ENCODE results near the gene ATF7.
"Not testable (repeated sequence)": the region's sequence is repeated elsewhere in the genome, so short reads cannot be mapped to it uniquely, and the experiment has no call there.

Gene ATF7

DNA sequence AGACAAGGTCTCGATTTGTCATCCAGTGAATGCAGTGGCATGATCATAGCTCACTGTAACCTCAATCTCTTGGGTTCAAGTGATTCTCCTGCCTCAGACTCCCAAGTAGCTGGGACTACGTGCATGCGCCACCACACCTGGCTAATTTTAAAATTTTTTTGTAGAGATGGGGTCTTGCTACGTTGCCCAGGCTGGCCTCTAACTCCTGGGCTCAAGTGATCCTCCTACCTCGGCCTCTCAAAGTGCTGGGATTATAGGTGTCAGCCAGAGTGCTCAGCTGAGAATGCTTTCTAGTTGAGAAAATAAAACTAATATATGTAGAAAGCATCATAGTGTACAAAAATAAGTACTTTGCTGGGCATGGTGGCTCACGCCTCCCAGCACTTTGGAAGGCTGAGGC, 77.8 kb downstream of the ATF7 start:
- H3K27me3 Mint-ChIP-seq, ATAC-seq, H3K9me3 Mint-ChIP-seq, DNase-seq, H3K4me3 Mint-ChIP-seq: not testable (repeated sequence)
- H3K4me1 Mint-ChIP-seq: peaks cover 25% of the 10 kb centered on the region
- H3K27ac Mint-ChIP-seq: peak overlapping the region in 1 of 2 donors; percentile 27

DNA sequence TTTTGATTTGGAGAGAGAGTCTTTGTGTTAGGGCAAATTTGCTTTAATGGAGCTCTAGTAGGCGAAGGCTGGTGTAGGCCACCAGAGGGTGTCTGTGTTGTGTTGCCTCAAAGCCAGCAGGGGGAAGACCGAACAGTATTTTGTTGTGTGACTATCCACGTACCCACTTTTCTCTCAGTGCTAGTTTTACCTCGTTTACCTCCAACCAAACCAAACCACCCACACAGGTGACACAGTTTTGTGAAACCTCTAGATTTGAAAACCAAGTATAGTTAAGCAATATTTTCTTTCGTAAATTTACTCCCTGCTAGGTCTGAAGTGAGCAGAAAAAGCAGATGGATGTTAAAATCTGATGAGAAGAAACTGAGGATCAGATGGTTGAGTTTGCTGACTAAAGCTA, 82.6 kb downstream of the ATF7 start:
- peak overlapping the region; percentile 6 to 34 for H3K27ac Mint-ChIP-seq
- peaks cover 12% of the 10 kb centered on the region for H3K4me1 Mint-ChIP-seq
- no peaks in the 10 kb centered on the region for H3K9me3 Mint-ChIP-seq
- ATAC-seq (peak; percentile 99), DNase-seq (peak; percentile 48 to 69)
- no peaks in the 10 kb centered on the region for H3K27me3 Mint-ChIP-seq
- peak overlapping the region; percentile 11 to 29 for H3K4me3 Mint-ChIP-seq

DNA sequence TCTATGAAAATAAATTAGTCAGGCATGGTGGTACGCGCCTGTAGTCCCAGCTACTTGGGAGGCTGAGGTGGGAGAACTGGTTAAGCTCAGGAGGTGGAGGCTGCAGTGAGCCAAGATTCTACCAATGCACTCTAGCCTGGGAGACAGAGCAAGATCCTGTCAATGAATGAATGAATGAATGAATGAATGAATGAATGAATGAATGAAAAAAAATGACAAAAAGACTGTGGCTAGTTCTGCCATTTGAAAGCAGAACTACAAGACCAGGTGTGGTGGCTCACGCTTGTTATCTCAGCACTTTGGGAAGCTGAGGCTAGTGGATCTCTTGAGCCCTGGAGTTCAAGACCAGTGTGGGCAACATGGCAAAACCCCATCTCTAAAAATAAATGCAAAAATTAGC, 86.7 kb downstream of the ATF7 start:
- Mint-ChIP-seq H3K4me1 (peaks cover 12% of the 10 kb centered on the region), H3K4me3 (no peak overlapping the region), H3K9me3 (no peaks in the 10 kb centered on the region), H3K27ac (no peak overlapping the region), H3K27me3 (no peaks in the 10 kb centered on the region)
- DNase-seq (no peak), ATAC-seq (no peak)

DNA sequence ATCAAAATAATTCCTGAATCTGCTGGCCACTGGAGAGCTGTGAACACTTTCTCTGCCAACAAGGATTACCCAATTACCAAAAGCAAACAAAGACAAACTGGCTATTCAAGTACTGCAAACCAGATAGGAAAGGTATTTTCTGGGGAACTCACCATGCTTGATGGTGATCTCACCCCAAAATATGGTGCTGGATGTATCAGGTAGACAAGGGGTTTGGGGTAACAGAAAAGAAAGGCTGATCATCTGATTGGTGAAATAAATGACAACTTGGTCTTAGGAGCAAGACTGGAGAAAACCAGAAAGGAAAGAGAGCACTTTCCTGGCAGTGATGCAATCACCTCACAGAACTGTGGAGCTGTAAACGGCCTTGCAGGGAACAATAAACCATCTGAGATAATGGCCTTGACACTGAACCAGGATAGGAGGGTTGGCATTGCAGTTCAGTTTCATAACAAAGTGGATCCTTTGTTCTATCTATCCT, 87.9 kb downstream of the ATF7 start:
- Mint-ChIP-seq H3K27ac (peak overlapping the region in 1 of 2 donors; percentile 19), H3K27me3 (no peaks in the 10 kb centered on the region), H3K9me3 (no peaks in the 10 kb centered on the region), H3K4me1 (peaks cover 1% of the 10 kb centered on the region), H3K4me3 (no peak overlapping the region)
- ATAC-seq (no peak), DNase-seq (no peak)

DNA sequence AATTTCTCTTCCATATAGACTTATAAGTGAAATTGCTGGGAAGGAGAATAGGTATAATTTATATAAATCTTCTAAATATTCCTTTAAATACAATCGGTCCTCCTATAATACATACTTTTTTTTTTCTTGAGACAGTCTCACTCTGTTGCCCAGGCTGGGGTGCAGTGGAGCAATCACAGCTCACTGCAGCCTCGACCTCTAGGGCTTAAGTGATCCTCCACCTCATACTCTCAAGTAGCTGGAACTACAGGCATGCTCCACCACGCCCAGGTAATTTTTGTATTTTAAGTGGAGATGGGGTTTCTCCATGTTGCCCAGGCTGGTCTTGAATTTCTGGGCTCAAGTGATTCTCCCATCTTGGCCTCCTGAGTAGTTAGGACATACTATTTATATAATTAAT, 89.2 kb downstream of the ATF7 start:
- no peaks in the 10 kb centered on the region for H3K4me1 Mint-ChIP-seq
- no peak overlapping the region for H3K27ac Mint-ChIP-seq
- no peaks in the 10 kb centered on the region for H3K9me3 Mint-ChIP-seq
- DNase-seq: no peak
- no peak for ATAC-seq
- H3K4me3 Mint-ChIP-seq: no peak overlapping the region
- no peaks in the 10 kb centered on the region for H3K27me3 Mint-ChIP-seq

DNA sequence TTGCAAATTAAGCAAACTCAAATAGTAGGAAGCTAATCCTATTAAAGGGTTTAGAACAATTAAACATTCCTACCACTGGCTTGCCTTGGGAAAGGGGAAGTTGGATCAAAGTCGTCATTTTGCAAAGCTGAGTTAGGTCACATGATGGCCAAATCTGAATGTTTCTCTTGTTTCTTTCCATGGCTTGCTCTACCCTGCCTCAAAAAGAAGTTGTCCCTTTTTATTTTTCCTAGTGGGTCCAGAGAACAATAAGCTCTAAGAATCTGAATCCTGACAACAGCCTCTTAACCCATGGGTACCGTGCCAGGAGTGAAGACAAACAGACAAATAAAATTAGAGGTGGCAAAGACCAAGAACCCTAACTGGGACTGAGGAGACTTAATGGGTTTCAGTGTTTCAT, 92.7 kb downstream of the ATF7 start:
- Mint-ChIP-seq H3K27ac (peak overlapping the region in 1 of 2 donors; percentile 42), H3K4me1 (no peaks in the 10 kb centered on the region), H3K27me3 (no peaks in the 10 kb centered on the region), H3K9me3 (no peaks in the 10 kb centered on the region), H3K4me3 (no peak overlapping the region)
- ATAC-seq (no peak), DNase-seq (no peak)

DNA sequence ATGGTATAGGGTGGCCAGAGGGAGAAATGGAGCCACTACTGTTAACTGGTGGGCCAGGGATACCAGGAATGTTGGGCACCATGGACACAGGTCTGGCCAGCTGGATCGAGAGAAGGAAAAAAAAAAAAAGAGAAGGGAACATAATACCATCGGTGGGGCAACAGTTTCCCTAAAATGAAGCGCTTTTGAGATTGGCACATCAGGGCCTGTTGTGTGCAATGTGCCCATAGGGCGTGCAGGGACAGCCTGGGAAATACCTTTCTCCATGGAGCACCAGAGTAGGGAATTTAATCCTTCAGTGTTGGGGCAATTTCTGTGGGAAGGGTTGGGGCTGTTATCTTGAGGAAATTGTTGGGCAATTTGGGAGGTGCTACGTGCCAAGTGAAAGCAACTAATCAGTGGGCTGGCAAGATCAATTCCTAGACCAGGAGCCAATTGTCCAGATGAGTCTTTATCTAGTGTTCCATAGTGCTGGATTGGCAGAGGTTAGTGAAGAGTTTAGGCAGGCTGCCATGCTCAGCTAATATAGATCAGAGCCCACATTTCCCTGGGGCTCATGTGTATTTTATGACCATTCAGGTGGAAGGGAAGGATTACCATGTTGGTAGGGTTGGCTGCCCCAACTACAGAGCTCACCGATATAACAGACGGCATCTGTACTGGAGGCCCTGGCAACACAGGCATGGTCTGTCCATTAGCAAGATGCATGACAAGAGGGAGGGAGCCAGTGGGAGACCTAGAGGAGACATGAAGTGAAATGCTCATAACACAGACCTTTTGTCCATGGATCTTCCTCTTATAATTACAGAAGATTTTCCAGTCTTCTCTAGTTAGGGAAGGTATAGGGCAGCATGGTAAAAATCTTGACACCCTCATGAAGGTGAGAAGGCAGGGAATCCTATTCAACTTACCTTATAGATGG, 93.4 kb downstream of the ATF7 start:
- DNase-seq (no peak), ATAC-seq (no peak)
- Mint-ChIP-seq H3K4me1 (no peaks in the 10 kb centered on the region), H3K4me3 (no peak overlapping the region), H3K27ac (no peak overlapping the region), H3K27me3 (no peaks in the 10 kb centered on the region), H3K9me3 (no peaks in the 10 kb centered on the region)

DNA sequence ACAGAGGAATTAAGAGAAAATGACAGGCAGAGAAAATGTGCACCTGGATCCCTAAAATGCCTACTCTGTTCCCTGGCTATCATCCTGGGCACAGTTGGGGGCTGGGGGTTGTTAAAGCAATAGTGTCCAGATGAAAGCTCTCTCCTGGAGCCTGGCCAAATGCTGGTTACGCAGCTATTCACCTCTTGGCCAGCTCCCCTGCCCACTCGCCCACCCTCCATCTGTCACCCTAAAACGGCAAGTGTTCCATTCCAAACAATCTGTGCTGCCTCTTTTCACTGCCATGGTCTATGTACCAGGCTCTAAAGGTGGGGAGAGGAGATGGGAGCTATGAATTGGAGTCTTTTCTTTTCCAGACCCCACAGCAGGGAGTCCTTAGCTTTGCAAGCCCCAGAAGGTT, 94.2 kb downstream of the ATF7 start:
- H3K27ac Mint-ChIP-seq: no peak overlapping the region

DNA sequence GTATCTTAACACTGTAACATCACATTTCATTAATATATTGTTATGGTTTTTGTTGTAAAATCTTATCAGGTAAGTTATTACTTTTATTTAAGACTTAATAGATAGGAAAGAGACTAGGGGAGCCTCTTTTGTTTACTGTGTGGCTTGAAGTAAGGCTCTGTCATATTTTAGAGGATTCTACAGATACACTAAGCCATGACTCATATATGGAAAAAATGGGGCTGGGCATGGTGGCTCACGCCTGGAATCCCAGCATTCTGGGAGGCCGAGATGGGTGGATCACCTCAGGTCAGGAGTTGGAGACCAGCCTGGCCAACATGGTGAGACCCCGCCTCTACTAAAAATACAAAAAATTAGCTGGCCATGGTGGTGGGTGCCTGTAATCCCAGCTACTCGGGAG, 95.3 kb downstream of the ATF7 start:
- Mint-ChIP-seq H3K4me1 (no peaks in the 10 kb centered on the region), H3K27ac (no peak overlapping the region)
- no peak for ATAC-seq

More for the DNA sequence above, 94.2 kb downstream of the ATF7 start:
- no peak overlapping the region for H3K4me3 Mint-ChIP-seq
- ATAC-seq (no peak), DNase-seq (no peak)
- no peaks in the 10 kb centered on the region for H3K9me3 Mint-ChIP-seq
- no peaks in the 10 kb centered on the region for H3K27me3 Mint-ChIP-seq
- no peaks in the 10 kb centered on the region for H3K4me1 Mint-ChIP-seq

DNA sequence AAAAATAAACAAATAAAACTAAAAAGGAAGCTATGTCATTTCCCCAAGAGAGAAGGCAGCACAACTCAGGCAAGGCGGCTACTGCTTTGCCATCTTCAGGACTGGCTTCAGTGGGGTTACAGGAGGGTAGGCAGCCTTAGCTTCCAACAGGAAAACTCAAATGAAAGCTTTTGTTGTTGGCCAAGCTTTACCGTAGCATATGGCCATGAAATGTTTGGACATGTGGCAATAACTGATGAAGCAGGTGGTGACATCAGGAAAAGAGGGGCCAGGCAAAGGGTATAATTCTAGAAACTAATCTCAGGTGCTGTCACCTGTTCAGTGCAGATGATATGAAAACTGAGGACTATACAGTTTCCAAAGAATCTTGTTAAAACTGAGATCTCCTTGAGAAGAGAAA, 96.1 kb downstream of the ATF7 start:
- Mint-ChIP-seq H3K9me3 (no peaks in the 10 kb centered on the region), H3K27me3 (no peaks in the 10 kb centered on the region), H3K4me1 (no peaks in the 10 kb centered on the region), H3K27ac (no peak overlapping the region), H3K4me3 (no peak overlapping the region)
- DNase-seq (no peak), ATAC-seq (no peak)

More for the DNA sequence above, 95.3 kb downstream of the ATF7 start:
- no peak for DNase-seq
- Mint-ChIP-seq H3K9me3 (no peaks in the 10 kb centered on the region), H3K4me3 (no peak overlapping the region), H3K27me3 (no peaks in the 10 kb centered on the region)

DNA sequence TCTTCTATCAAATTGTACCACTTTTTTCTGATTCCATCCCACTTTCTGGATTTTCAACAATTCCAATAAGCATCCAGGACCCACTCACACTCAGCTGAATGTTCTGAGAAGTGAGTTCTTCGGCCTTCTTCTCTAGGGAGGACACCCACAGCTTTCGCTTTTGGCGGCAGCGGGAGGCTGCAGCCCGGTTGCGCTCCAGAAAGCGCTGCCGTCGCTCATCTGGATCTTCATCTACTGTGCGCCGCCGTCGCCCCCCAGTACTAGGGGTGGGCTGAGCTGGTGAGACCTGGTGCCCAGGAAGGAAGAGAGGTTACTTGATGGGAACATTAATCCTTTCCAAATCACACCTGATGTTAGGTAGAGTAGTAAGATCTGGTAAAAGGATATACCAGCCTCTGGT, 101.7 kb downstream of the ATF7 start:
- no peak overlapping the region for H3K27ac Mint-ChIP-seq
- no peak overlapping the region for H3K4me3 Mint-ChIP-seq
- no peaks in the 10 kb centered on the region for H3K27me3 Mint-ChIP-seq
- no peak for ATAC-seq
- DNase-seq: no peak
- no peaks in the 10 kb centered on the region for H3K9me3 Mint-ChIP-seq
- H3K4me1 Mint-ChIP-seq: no peaks in the 10 kb centered on the region

DNA sequence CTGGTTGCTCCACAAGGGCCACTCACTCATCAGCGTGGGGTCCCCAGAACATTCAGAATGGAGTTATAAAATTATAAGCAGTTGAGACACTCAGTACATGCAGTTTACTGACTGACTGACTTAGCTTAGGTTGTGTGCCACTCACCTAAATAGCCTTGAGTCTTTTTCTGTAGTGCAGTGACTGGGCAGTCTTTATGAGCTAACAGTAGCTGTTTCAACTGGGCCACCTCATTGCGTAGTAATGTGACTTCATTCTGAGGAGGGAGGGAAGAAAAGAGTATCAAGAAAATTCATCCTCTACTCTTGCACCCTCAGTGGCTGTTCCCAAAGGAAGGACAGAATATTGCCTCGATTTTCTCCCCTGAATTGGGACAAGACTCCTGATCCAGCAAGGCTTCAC, 103.1 kb downstream of the ATF7 start:
- H3K4me3 Mint-ChIP-seq: no peak overlapping the region
- no peaks in the 10 kb centered on the region for H3K9me3 Mint-ChIP-seq
- H3K27me3 Mint-ChIP-seq: no peaks in the 10 kb centered on the region
- H3K27ac Mint-ChIP-seq: no peak overlapping the region
- ATAC-seq (no peak), DNase-seq (no peak)
- H3K4me1 Mint-ChIP-seq: no peaks in the 10 kb centered on the region

DNA sequence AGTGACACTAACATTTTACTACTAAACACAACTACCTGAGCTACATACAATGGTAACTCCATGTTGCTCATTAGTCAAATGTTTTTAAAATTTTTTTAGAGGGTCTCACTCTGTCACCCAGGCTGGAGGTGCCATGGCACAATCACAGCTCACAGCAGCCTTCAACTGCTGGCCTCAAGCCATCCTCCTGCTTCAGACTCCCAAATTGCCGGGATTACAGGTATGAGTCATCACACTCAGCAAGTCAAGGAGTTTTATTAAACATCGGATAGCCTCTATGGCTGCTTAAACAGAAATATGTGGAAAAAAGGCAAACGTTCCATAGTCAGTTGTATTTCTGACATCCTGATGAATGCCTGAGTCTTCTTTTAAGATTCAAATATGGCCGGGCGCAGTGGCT, 107.8 kb downstream of the ATF7 start:
- Mint-ChIP-seq H3K9me3 (no peaks in the 10 kb centered on the region), H3K4me1 (no peaks in the 10 kb centered on the region), H3K4me3 (no peak overlapping the region), H3K27me3 (no peaks in the 10 kb centered on the region), H3K27ac (no peak overlapping the region)
- no peak for ATAC-seq
- DNase-seq: no peak

DNA sequence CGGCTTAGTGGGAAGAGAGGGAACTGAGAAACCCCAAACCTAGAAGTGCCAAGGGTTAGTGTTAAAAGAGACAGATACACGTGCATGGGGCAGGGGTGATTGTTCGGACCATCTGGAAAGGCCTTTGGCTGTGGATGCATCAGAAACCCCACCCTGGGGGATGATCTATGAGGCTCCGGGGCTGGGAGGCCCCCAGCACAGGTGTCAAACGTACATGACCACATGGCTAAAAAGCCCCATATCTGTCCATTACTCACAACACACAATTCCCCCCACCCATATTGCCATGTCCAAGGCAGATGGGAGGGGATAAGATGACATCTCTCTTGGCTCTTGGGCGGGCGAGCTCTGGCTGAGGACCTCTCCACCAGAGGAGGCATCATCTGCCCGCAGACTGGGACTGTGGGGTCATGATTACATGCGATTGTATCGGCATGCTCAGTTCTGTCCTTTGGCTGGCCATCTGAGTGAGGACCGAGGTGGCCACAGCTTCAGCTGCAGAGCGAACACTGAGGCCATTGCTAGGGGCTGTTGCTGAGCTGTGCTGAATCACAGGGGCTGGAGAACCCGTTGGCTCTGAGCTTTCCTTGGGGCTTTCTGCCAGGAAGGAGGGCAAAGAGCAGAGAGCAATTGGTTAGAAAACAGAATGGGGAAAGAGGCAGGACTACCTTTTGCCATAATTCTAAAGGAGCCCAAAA, 109.3 kb downstream of the ATF7 start:
- Mint-ChIP-seq H3K9me3 (no peaks in the 10 kb centered on the region), H3K4me3 (no peak overlapping the region), H3K27me3 (no peaks in the 10 kb centered on the region), H3K27ac (no peak overlapping the region), H3K4me1 (no peaks in the 10 kb centered on the region)
- no peak for DNase-seq
- ATAC-seq: no peak

DNA sequence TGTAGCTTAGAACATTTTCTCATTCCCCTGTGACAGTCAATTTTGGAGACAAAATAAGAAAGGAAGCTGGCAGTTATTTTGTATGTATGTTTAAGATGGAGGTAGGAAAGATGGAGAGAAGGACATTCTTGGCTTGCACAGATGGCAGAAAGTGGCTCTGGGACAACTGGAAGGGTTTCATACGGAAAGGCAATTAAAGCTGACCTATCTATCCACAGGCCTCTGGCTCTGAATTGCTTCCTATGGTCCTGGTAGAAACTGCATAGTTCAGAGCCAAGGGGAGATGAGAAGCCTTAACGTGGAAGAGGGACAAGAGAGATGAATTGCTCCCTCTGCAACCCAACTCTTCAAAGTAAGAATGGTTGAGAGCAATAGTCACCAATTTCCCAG, 110.9 kb downstream of the ATF7 start:
- Mint-ChIP-seq H3K4me3 (no peak overlapping the region), H3K27me3 (no peaks in the 10 kb centered on the region), H3K4me1 (no peaks in the 10 kb centered on the region), H3K9me3 (no peaks in the 10 kb centered on the region), H3K27ac (no peak overlapping the region)
- no peak for ATAC-seq
- no peak for DNase-seq

DNA sequence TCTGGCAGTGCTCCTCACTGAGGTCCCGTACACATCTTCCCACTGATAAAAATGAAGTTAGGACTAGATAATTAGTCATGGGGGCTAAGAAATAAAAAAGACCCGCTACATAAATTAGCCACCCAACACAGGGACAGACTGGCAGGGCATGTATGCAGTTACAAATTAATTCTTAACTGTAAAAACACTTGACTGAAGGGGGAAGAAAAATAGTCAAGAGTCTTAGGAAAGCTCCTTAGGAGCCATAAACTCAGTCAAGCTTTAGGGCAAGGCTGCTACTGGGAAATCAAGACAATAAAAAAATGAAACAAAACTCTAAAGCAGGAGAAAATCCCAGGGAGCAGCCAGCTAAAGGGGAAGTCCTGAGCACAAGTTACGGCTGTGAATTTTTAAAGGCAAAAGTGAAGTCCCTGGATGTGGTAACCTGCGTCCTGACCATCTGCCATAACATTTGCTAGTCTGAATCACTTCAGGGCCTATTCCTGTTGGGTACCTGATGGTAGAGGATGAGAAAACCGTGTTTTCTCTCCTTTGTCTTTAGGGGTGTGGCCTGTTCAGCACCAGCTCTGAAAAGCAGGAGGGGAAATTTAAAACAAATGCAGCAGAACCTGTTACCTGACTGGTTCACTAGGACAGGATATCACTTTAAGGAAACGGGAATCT, 111.4 kb downstream of the ATF7 start:
- H3K4me3 Mint-ChIP-seq: no peak overlapping the region
- DNase-seq (no peak), ATAC-seq (no peak)
- no peaks in the 10 kb centered on the region for H3K9me3 Mint-ChIP-seq
- H3K4me1 Mint-ChIP-seq: no peaks in the 10 kb centered on the region
- H3K27me3 Mint-ChIP-seq: no peaks in the 10 kb centered on the region
- H3K27ac Mint-ChIP-seq: peak overlapping the region in 1 of 2 donors; percentile 19

Measured in stimulated activated naive CD8-positive, alpha-beta T cell treated with anti-CD3 and anti-CD28 coated beads, Interleukin-15, amount 100 ng/mL, for 72 hours (primary cell).